ENCODE data around the gene PRSS57. TPM values are rescaled to one million over a fixed set of nuclear protein-coding genes. Genes with fewer than 3 reads are reported as not detected.

The PRSS57 gene
- total RNA-seq, 4 donors from 2014 or later, result not detected

DNA sequence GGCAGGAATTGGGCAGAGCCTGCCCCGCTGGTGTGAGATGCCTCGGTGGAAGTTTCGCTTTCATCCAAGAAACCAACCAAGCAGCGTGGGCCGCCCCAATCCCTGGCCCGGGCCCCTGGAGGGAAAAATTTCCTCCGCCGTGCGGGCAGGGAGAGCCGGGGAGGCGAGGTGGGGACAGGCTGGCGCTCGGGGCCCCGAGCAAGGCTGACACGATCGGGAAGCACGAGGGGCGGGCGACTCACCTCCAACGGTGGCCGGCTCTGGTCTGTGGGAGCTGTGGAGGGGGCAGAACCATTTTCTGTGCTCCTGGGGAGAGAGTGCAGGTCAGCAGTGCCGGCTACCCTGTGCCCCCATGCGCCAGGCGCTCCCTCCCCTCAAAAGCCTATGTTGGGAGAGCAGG lies 43.3 kb downstream of the PRSS57 start:
- no peaks in the 10 kb centered on the region for H3K9me3 ChIP-seq
- peaks cover 0 to 92% of the 10 kb centered on the region in 2 donors for H3K36me3 ChIP-seq
- H3K4me3 ChIP-seq, result no peak overlapping the region
- H3K27me3 ChIP-seq, result no peaks in the 10 kb centered on the region
- H3K27ac ChIP-seq, result no peak overlapping the region
- TF ChIP-seq EP300 (IDR thresholded peaks at IDR 0.05) (no peak), POLR2A (IDR thresholded peaks at IDR 0.05) (no peak), POLR2AphosphoS5 (IDR thresholded peaks at IDR 0.05) (no peak)
- TF ChIP-seq, protein P1, sequence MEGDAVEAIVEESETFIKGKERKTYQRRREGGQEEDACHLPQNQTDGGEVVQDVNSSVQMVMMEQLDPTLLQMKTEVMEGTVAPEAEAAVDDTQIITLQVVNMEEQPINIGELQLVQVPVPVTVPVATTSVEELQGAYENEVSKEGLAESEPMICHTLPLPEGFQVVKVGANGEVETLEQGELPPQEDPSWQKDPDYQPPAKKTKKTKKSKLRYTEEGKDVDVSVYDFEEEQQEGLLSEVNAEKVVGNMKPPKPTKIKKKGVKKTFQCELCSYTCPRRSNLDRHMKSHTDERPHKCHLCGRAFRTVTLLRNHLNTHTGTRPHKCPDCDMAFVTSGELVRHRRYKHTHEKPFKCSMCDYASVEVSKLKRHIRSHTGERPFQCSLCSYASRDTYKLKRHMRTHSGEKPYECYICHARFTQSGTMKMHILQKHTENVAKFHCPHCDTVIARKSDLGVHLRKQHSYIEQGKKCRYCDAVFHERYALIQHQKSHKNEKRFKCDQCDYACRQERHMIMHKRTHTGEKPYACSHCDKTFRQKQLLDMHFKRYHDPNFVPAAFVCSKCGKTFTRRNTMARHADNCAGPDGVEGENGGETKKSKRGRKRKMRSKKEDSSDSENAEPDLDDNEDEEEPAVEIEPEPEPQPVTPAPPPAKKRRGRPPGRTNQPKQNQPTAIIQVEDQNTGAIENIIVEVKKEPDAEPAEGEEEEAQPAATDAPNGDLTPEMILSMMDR (IDR thresholded peaks at IDR 0.05), result no peak
- H3K4me1 ChIP-seq, result peaks cover 0 to 26% (median 5%) of the 10 kb centered on the region in 3 donors
- WGBS, 2 donors (ENCODE audit: low coverage in 1 of 2), result 89% methylated on average over 1 of the region's 24 CpGs; no CpG with 5 or more reads in 1 of the 2 donors
- no peak for ATAC-seq

DNA sequence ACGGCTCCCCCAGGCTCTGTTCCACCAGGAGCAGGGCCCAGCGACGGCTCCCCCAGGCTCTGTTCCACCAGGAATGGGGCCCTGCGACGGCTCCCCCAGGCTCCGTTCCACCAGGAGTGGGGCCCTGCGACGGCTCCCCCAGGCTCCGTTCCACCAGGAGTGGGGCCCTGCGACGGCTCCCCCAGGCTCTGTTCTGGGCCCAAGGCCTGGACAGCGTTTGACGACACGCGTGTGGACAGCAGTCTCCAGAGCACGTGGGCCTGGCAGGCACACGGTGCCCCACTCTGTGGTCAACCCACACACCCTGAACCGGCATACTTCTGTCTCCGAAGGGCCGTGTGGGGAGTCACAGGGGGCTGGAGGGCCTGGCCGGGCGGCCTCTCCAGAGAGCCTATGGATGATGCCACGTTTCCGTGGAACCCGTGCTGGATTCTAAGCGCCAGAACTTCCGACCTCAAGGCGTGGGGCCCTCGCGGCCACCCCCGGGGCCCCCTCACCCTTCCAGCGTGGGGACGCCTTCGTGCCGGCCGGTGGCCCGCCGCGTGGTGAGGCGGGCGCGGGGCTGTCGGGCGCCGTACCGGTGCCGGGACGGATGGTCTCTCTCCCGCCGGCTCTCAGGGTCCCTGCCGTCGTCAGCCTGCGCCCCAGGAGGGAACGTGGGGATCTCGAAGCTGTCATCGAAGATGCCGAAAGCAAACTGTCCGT lies 44.0 kb downstream of the PRSS57 start:
- H3K27ac ChIP-seq, result no peak overlapping the region
- TF ChIP-seq, protein P1 (IDR thresholded peaks at IDR 0.05), result no peak
- TF ChIP-seq POLR2AphosphoS5 (IDR thresholded peaks at IDR 0.05) (no peak), EP300 (IDR thresholded peaks at IDR 0.05) (no peak), POLR2A (IDR thresholded peaks at IDR 0.05) (no peak)
- H3K27me3 ChIP-seq, result no peaks in the 10 kb centered on the region
- no peaks in the 10 kb centered on the region for H3K9me3 ChIP-seq
- peaks cover 0 to 96% of the 10 kb centered on the region in 2 donors for H3K36me3 ChIP-seq
- no peak overlapping the region for H3K4me3 ChIP-seq
- WGBS, 2 donors (ENCODE audit: low coverage in 1 of 2), result 97% methylated on average over 7 of the region's 58 CpGs; no CpG with 5 or more reads in 1 of the 2 donors
- H3K4me1 ChIP-seq, result peaks cover 0 to 18% (median 0%) of the 10 kb centered on the region in 3 donors
- ATAC-seq, result no peak

DNA sequence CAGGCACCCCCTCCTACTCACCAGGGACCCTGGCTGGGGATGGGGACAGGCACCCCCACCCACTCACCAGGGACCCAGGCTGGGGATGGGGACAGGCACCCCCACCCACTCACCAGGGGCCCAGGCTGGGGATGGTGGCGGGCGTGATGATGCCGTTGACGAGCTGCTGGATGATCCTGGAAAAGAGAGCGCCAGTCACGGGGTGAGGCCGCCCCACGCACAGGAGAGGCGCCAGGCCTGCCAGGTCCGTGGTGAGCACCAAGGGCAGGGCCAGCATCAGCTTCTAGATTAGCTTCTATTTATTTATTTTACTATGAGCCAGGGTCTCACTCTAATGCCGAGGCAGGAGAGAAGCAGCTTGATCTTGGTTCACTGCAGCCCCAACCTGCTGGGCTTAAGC lies 45.1 kb downstream of the PRSS57 start:
- H3K4me1 ChIP-seq, result peaks cover 0 to 7% (median 0%) of the 10 kb centered on the region in 3 donors
- no peak for TF ChIP-seq POLR2A (IDR thresholded peaks at IDR 0.05)
- TF ChIP-seq, protein P1 (IDR thresholded peaks at IDR 0.05), result no peak
- no peak for TF ChIP-seq POLR2AphosphoS5 (IDR thresholded peaks at IDR 0.05)
- no peak for TF ChIP-seq EP300 (IDR thresholded peaks at IDR 0.05)
- H3K4me3 ChIP-seq, result no peak overlapping the region
- no peak for ATAC-seq
- H3K9me3 ChIP-seq, result no peaks in the 10 kb centered on the region
- 80 to 83% methylated on average over 1 to 9 of the region's 11 CpGs for WGBS, 2 donors (ENCODE audit: low coverage in 1 of 2)
- H3K27me3 ChIP-seq, result no peaks in the 10 kb centered on the region
- peaks cover 0 to 95% of the 10 kb centered on the region in 2 donors for H3K36me3 ChIP-seq
- H3K27ac ChIP-seq, result no peak overlapping the region

DNA sequence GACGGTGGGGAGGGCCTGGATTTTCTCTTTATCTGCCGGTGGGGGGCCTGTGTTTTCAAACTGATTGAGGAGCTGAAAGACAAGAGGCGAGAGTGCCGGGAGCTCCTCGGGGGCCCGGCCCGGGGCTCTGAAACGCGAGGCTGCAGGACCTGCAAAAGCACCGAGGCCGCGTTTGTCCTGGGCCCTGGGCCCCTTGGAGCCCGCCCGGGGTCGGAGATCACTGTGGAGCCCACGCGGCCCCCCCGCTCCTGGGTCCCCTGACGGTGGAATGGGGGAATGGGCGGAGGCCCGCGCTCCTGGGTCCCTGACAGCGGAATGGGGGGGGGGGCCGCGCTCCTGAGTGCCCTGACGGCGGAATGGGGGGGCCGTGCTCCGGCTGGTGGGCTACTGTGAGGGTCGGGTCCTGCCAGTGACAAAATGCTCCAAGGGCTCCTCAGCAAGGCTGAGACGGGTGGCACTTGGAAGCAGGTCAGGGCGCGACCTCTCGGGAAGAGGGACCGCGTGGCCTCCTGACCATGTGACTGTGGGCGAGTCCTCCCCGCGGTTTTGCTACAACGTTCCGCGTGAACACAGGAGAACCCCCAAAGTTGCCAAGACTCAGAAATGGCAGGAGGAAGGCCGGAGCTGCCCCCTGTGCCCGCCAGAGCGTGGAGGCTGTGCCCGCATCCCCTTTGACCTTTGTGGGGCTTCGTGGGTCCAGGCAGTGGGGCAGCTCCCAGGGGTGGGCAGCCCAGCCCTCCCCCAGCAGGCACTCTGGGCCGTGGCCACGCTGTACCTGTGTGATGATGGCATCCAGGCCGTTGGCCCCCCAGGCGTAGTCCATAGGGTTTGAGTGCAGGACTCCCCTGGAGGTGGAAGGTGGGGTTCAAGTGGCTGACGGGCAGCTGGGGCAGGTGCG lies 46.1 kb downstream of the PRSS57 start:
- Histone ChIP-seq H3K27ac (no peak overlapping the region), H3K36me3 (peaks cover 0 to 96% of the 10 kb centered on the region in 2 donors), H3K4me3 (no peak overlapping the region), H3K27me3 (no peaks in the 10 kb centered on the region), H3K9me3 (no peaks in the 10 kb centered on the region), H3K4me1 (peaks cover 0 to 7% (median 0%) of the 10 kb centered on the region in 3 donors)
- no peak for ATAC-seq
- WGBS, 2 donors (ENCODE audit: low coverage in 1 of 2), result 93% methylated on average over 2 of the region's 53 CpGs; no CpG with 5 or more reads in 1 of the 2 donors
- TF ChIP-seq EP300 (IDR thresholded peaks at IDR 0.05) (no peak), POLR2AphosphoS5 (IDR thresholded peaks at IDR 0.05) (no peak), POLR2A (IDR thresholded peaks at IDR 0.05) (no peak)
- TF ChIP-seq, protein P1 (IDR thresholded peaks at IDR 0.05), result no peak
